Measurements from ENCODE around the gene GPR27. TPM values are rescaled to one million over a fixed set of nuclear protein-coding genes. Genes with fewer than 3 reads are reported as not detected.

Gene GPR27
- total RNA-seq, 1 experiment from 2014 or later: not detected

DNA sequence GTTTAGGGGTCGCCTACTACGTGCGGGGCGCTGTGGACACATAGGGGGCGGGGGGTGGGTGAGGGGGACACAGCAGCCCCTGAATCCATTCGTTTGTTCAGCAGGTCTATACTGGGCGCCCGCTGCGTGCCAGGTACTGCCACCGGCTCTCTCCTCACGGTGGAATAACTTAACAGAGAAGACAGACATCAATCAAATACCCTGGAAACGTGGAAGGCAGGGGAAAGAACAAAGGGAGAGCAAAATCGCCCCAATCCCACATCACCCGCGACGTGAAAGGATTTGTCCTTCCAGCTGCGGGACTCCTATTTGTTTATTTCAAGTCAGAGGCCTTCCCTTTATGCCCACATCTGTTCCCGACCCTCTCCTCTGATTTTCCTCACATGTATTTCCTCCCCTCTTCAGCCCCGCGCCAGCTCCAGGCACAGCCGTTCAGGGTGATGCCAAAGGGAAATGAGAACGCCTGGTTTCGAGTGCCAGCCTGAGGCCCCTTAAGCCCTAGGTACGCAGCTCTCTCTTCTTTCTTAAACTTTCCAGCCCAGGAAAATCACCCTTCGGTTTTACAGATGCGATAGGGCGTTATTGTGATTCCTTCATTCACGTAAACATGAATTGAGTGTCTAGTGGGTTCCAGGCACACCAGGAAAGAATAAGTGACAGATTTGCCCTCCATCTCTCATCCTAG lies 32.0 kb downstream of the GPR27 start:
- no peak for DNase-seq (ENCODE audit: low read depth)

DNA sequence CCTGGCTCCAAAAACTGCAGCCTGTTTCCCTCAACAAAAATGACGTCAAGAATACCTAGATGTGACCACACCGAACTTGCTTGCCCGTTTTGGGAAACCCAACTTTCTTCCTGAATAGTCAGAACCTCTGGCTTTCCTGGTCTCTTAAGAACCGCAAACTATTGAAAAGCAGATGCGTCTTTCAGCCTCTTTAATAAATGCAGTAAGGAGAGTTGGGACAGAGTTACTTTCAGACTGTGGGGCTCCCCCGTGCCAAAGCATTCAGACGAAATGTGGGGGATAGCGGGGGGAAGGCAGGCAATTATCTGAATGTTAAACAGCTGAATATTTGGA lies 32.5 kb downstream of the GPR27 start:
- no peak for DNase-seq (ENCODE audit: low read depth)

- no peak for DNase-seq (ENCODE audit: low read depth)
Measured at GRCh38 chr3:71786551-71786950, 32.9 kb downstream of the GPR27 start.

DNA sequence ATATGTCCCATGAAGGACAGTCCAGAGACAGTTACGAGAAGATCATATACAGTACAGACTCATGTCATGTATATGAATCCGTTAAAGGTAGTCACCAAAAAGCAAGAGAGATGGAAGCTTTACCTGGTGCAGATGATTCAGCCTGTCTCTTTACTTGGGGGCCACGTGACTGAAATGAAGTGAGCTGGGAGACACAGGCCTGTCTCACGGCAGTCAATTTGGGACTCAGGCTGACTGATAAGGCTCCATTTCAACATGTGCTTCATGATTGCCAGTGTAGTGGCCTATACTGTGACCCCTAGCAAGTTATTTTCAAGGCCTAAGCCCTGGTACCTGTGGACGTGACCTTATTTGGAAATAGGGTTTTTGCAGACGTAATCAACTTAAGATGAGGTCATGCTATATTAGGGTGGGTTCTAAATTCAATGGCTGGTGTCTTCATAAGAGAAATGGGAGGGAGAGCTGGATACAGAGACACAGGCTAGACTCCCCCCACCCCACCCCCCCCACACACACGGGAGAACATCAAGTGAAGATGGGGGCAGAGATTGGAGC lies 34.3 kb downstream of the GPR27 start:
- no peak for DNase-seq (ENCODE audit: low read depth)

- no peak for DNase-seq (ENCODE audit: low read depth)
Measured at GRCh38 chr3:71789922-71790321, 36.3 kb downstream of the GPR27 start.

DNA sequence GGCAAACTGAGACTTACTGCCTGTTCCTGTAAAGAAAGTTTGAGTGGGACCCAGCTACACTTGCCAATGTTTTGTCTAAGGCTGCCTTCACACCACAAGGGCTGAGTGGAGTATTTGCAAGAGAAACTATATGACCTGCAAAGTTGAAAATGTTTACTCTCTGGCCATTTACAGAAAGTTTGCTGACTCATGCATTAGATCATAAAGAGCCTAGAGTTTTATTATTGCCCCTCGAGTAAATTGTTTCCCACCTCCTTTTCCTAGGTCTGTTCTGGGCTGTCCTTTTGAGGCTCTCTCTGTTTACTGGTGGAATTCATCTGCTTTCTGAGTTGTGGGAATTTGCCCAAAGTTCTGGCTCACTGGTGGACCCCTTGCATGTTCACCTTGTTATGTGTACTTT lies 38.0 kb downstream of the GPR27 start:
- DNase-seq (ENCODE audit: low read depth): no peak

DNA sequence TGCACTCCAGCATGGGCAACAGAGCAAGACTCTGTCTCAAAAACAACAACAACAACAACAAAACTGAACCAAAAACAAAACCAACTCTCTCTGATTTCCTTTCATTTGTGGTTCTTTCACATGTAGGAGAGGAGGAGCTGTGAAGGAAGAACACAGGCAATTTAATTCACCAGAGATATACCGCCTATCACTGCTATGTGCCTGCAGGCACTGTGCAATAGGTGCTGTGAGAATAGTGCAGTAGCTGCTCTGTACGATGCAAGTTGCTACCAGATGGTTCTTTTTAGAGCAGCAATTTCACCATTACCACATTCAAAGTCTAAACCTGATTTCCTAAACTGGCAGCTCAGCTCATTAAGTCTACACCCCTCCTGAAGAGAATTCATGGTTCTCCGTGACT lies 42.6 kb downstream of the GPR27 start:
- DNase-seq (ENCODE audit: low read depth): no peak

DNA sequence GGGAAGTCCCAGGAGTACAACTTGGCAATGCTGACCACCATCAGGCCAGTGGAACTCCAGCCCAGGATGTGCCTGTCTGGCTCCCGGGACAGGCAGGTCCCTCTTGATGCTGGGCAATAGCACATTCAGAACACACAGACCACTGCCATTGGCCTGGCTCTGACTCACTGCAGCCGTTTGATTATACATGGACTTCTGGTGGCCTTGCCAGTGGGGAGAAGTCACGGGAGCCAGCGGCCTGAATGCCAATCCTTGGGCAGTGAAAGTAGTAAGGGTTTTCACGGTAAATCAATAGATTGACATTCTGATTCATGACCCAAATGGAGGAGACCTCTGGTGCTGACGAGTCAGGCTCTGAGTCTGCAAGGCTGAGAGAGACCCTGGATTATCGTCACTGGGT lies 43.8 kb downstream of the GPR27 start:
- DNase-seq (ENCODE audit: low read depth): no peak

DNA sequence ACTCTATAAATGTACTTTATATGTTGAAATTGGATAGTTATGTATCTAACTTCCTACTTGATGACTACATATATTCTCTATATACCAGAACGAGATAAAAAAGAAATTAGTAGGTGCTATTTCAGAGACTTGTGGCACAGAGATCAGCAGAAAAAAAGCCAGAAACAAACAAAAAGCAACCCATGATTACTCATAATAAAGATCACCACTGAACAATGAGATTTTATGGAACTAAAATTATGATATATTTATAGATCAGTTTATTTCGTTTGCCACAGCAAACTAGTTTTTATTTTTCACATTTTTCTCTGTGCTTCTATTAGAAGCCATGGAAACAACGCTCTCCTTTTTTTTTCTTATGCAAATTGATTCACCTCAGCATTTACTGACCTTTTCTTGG lies 46.4 kb downstream of the GPR27 start:
- DNase-seq (ENCODE audit: low read depth): no peak

- DNase-seq (ENCODE audit: low read depth): no peak
Measured at GRCh38 chr3:71801986-71802385, 48.3 kb downstream of the GPR27 start.

- no peak for DNase-seq (ENCODE audit: low read depth)
Measured at GRCh38 chr3:71803248-71803647, 49.6 kb downstream of the GPR27 start.

DNA sequence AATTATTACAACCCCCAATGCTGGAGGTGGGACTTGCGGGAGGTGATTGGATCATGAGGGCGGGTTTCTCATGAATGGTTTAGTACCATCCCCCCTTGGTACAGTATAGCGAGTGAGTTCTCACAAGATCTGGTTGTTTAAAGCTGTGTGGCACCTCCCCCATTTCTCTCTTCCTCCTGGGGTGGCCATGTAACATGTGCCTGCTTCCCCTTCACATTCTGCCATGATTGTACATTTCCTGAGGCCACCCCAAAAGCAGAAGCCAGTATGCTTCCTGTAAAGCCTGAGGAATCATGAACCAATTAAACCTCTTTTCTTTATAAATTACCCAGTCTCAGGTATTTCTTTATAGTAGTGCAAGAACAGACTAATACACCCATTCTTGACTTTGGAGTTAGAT lies 51.5 kb downstream of the GPR27 start:
- no peak for DNase-seq (ENCODE audit: low read depth)

GRCh38 chr3:71805691-71806090 lies 52.0 kb downstream of the GPR27 start:
- DNase-seq (ENCODE audit: low read depth): no peak

Other genes with a start within 250 kb of the GPR27 start
- 16.0 and 18.2 TPM in 2 replicates for gene FOXP1, start 170.1 kb upstream of the GPR27 start, total RNA-seq (2014; rRNA removed)
- gene EIF4E3, start 28.5 kb upstream of the GPR27 start, total RNA-seq (2014; rRNA removed): 0.06 and 0.11 TPM in 2 replicates
- not detected in 2 replicates for gene PROK2, start 31.3 kb downstream of the GPR27 start, total RNA-seq (2014; rRNA removed)

Data from LHCN-M2 (cell line).